Gastrocnemius medialis (tissue), 4 donors: ENCODE measurements around the gene ARHGAP32. TPM values are rescaled to one million over a fixed set of nuclear protein-coding genes. Genes with fewer than 3 reads are reported as not detected.
"Not testable (repeated sequence)": the region's sequence is repeated elsewhere in the genome, so short reads cannot be mapped to it uniquely, and the experiment has no call there.

Source experiments
- ATAC-seq, 2 donors: fragments of 150-250 bp; one replicate each; pipeline ENCODE4 v1.9.1; 2016
- DNase-seq, 2 donors: peaks; one replicate each; pipeline ENCODE4 v3.0.0-alpha.2; 2019
- H3K27ac ChIP-seq, 4 donors: fragments of 200-600 bp; sonication (generic); 1 replicate in 1 of 4; 2 replicates in 3 of 4; pipeline ENCODE4 v1.5.1; 2016 to 2018; ENCODE audit warnings: mild to moderate bottlenecking in 2 of 4, moderate library complexity in 1 of 4
- H3K27me3 ChIP-seq, 3 donors: fragments of 200-600 bp; sonication (generic) in 2 of 3; 1 replicate in 1 of 3; 2 replicates in 2 of 3; pipeline versions ENCODE4 v1.5.1 to v1.6.0; 2016 to 2019; ENCODE audit warnings: mild to moderate bottlenecking in 1 of 3, moderate library complexity in 1 of 3
- H3K36me3 ChIP-seq, 2 donors: fragments of 200-600 bp; sonication (generic) in 1 of 2; one replicate each; pipeline ENCODE4 v1.5.1; 2017 to 2018
- H3K4me1 ChIP-seq, 2 donors: fragments of 200-600 bp; sonication (generic) in 1 of 2; one replicate each; pipeline ENCODE4 v1.5.1; 2016 to 2017; ENCODE audit warnings: mild to moderate bottlenecking in 2 of 2
- H3K4me3 ChIP-seq, 4 donors: fragments of 200-600 bp; sonication (generic) in 3 of 4; 1 replicate in 1 of 4; 2 replicates in 3 of 4; pipeline ENCODE4 v1.5.1; 2016 to 2019; ENCODE audit warnings: mild to moderate bottlenecking in 2 of 4
- H3K9me3 ChIP-seq, 3 donors: fragments of 200-600 bp; sonication (generic) in 2 of 3; 1 replicate in 1 of 3; 2 replicates in 2 of 3; pipeline ENCODE4 v1.5.1; 2016 to 2019
- POLR2A ChIP-seq, 2 donors: fragments of 450-650 bp; IDR thresholded peaks; one replicate each; pipeline ENCODE4 v1.6.1; 2017; ENCODE audit warnings: antibody characterized with exemption in 2 of 2, mild to moderate bottlenecking in 2 of 2, moderate library complexity in 2 of 2
- in situ Hi-C, 4 donors: fragments of 200-750 bp; cut with MboI; loops; one replicate each; pipeline versions ENCODE4 v1.15.0 to v1.8.0; 2017; ENCODE audit warnings: low sequenced_read_pairs in 4 of 4
- intact Hi-C: fragments of 100-400 bp; cut with DNase I; formaldehyde crosslinking; loops from one replicate; pipeline ENCODE4 v1.15.1; 2023; ENCODE audit warnings: low total_unique reads
- total RNA-seq, 4 donors: library from RNA; depleted of rRNA; stranded (reverse); fragments of >200 nt; gene quantifications; one replicate each; pipeline versions ENCODE4 v1.1.0 to v1.2.3, GENCODE V29; 2016
- TF ChIP-seq, protein P1 (sequence below), 5 experiments: fragments of 450-650 bp in 3 of 5; fragments of 200-600 bp in 2 of 5; sonication (generic) in 2 of 5; IDR thresholded peaks in 4 of 5; conservative IDR thresholded peaks in 1 of 5; 1 replicate in 4 of 5; 2 replicates in 1 of 5; pipeline ENCODE4 v1.5.1; 2016 to 2019; ENCODE audit warnings: antibody characterized with exemption in 5 of 5, mild to moderate bottlenecking in 3 of 5, moderate library complexity in 3 of 5

Gene ARHGAP32
- total RNA-seq, 4 donors from 2014 or later, result 5.6 to 17.0 (median 7.8) TPM

DNA sequence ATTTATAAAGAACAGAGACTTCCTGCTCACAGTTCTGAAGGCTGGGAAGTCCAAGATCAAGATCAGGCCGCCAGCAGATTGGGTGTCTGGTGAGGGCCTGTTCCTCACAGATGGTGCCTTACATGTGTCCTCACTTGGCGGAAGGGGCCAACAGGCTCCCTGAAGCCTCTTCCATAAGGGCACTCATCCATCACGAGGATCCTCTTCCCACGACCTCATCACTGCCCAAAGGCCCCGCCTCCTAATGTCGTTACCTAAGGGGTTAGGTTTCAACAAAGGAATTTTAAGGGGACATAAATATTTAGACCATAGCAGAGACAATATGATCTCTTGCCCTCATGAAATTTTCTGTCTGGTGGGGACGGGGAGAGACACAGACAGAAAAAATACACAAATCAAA, 268.0 kb downstream of the ARHGAP32 start:
- H3K27ac ChIP-seq, result no peak overlapping the region
- ATAC-seq, result no peak
- no peak overlapping the region for H3K4me3 ChIP-seq
- no peaks in the 10 kb centered on the region for H3K36me3 ChIP-seq
- intact Hi-C loops, result no loop called here
- no peaks in the 10 kb centered on the region for H3K9me3 ChIP-seq
- DNase-seq, result no peak
- H3K4me1 ChIP-seq, result no peaks in the 10 kb centered on the region
- in situ Hi-C loops, result loop anchor here in 1 of 4 donors (25.0 kb wide), 1 partner anchor 88 kb away; no protein-coding TSS in a partner anchor
- TF ChIP-seq, protein P1, sequence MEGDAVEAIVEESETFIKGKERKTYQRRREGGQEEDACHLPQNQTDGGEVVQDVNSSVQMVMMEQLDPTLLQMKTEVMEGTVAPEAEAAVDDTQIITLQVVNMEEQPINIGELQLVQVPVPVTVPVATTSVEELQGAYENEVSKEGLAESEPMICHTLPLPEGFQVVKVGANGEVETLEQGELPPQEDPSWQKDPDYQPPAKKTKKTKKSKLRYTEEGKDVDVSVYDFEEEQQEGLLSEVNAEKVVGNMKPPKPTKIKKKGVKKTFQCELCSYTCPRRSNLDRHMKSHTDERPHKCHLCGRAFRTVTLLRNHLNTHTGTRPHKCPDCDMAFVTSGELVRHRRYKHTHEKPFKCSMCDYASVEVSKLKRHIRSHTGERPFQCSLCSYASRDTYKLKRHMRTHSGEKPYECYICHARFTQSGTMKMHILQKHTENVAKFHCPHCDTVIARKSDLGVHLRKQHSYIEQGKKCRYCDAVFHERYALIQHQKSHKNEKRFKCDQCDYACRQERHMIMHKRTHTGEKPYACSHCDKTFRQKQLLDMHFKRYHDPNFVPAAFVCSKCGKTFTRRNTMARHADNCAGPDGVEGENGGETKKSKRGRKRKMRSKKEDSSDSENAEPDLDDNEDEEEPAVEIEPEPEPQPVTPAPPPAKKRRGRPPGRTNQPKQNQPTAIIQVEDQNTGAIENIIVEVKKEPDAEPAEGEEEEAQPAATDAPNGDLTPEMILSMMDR (IDR thresholded peaks at IDR 0.05 in 4 of 5, conservative IDR thresholded peaks at IDR 0.05 in 1 of 5), result no peak
- TF ChIP-seq POLR2A (IDR thresholded peaks at IDR 0.05), result no peak
- no peaks in the 10 kb centered on the region for H3K27me3 ChIP-seq

GRCh38 chr11:128921793-128922192, 270.3 kb downstream of the ARHGAP32 start:
- TF ChIP-seq, protein P1 (IDR thresholded peaks at IDR 0.05 in 4 of 5, conservative IDR thresholded peaks at IDR 0.05 in 1 of 5), result no peak
- TF ChIP-seq POLR2A (IDR thresholded peaks at IDR 0.05), result no peak
- H3K9me3 ChIP-seq, result no peaks in the 10 kb centered on the region
- no peaks in the 10 kb centered on the region for H3K4me1 ChIP-seq
- H3K36me3 ChIP-seq, result no peaks in the 10 kb centered on the region
- no peak overlapping the region for H3K4me3 ChIP-seq
- DNase-seq (no peak), ATAC-seq (no peak)
- in situ Hi-C loops (loop anchor here in 1 of 4 donors (25.0 kb wide), 1 partner anchor 91 kb away; no protein-coding TSS in a partner anchor), intact Hi-C loops (no loop called here)
- no peak overlapping the region for H3K27ac ChIP-seq
- H3K27me3 ChIP-seq, result no peaks in the 10 kb centered on the region

GRCh38 chr11:128920666-128921065, 271.5 kb downstream of the ARHGAP32 start:
- Histone ChIP-seq H3K4me1 (no peaks in the 10 kb centered on the region), H3K27me3 (no peaks in the 10 kb centered on the region), H3K36me3 (no peaks in the 10 kb centered on the region), H3K27ac (no peak overlapping the region), H3K9me3 (no peaks in the 10 kb centered on the region), H3K4me3 (no peak overlapping the region)
- in situ Hi-C loops, result loop anchor here in 1 of 4 donors (25.0 kb wide), 1 partner anchor 92 kb away; no protein-coding TSS in a partner anchor
- ATAC-seq (no peak), DNase-seq (no peak)
- intact Hi-C loops, result no loop called here
- TF ChIP-seq, protein P1 (IDR thresholded peaks at IDR 0.05 in 4 of 5, conservative IDR thresholded peaks at IDR 0.05 in 1 of 5), result no peak
- no peak for TF ChIP-seq POLR2A (IDR thresholded peaks at IDR 0.05)

- H3K4me1 ChIP-seq, H3K4me3 ChIP-seq, H3K9me3 ChIP-seq, ATAC-seq, DNase-seq, intact Hi-C loops, H3K27ac ChIP-seq, H3K36me3 ChIP-seq, H3K27me3 ChIP-seq: not testable (repeated sequence)
- in situ Hi-C loops, result loop anchor here in 1 of 4 donors (25.0 kb wide), 1 partner anchor 93 kb away; no protein-coding TSS in a partner anchor
These were observed 272.5 kb downstream of the ARHGAP32 start for GRCh38 chr11:128919635-128920034.

- ATAC-seq (no peak), DNase-seq (no peak)
- in situ Hi-C loops, result loop anchor here in 1 of 4 donors (25.0 kb wide), 1 partner anchor 93 kb away; no protein-coding TSS in a partner anchor
- Histone ChIP-seq H3K36me3 (no peaks in the 10 kb centered on the region), H3K4me3 (no peak overlapping the region), H3K4me1 (no peaks in the 10 kb centered on the region), H3K27me3 (no peaks in the 10 kb centered on the region), H3K27ac (no peak overlapping the region), H3K9me3 (no peaks in the 10 kb centered on the region)
- intact Hi-C loops, result no loop called here
- TF ChIP-seq POLR2A (IDR thresholded peaks at IDR 0.05), result no peak
- TF ChIP-seq, protein P1 (IDR thresholded peaks at IDR 0.05 in 4 of 5, conservative IDR thresholded peaks at IDR 0.05 in 1 of 5), result no peak
These were observed 272.9 kb downstream of the ARHGAP32 start for GRCh38 chr11:128919216-128919615.
